Measurements from ENCODE around the gene SCAF8.

The SCAF8 gene

GRCh38 chr6:154821099-154821498 is 87.9 kb downstream of the SCAF8 start:
- Histone ChIP-seq H3K9ac (ENCODE audit: low read depth, low read length) (no peak overlapping the region), H3K36me3 (ENCODE audit: insufficient read depth, low read length) (peaks cover 26% of the 10 kb centered on the region), H3K4me1 (ENCODE audit: insufficient read depth, low read length) (no peaks in the 10 kb centered on the region), H3K9me3 (ENCODE audit: control insufficient read depth, insufficient read depth, low read length) (no peaks in the 10 kb centered on the region)

DNA sequence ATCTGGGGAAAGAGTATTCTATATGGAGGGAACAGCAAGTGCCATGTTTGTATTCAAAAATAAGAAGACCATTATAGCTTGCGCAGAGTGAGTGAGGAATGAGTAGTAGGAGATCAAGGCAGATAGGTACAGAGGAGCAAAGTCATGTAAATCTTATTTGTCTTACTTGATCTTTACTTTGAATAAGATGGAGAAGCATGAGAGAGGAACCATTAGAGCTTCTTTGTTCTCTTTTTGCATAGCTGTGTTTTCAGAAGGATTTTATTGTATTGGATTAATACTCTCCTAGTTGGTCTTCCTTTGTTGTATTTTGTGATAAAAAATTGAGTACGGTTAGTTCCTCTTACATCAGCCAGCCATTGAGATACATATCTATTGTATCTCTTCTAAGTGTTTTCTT is 88.4 kb downstream of the SCAF8 start:
- no peak overlapping the region for H3K9ac ChIP-seq (ENCODE audit: low read depth, low read length)
- peaks cover 21% of the 10 kb centered on the region for H3K36me3 ChIP-seq (ENCODE audit: insufficient read depth, low read length)
- no peaks in the 10 kb centered on the region for H3K4me1 ChIP-seq (ENCODE audit: insufficient read depth, low read length)
- H3K9me3 ChIP-seq (ENCODE audit: control insufficient read depth, insufficient read depth, low read length), result no peaks in the 10 kb centered on the region

DNA sequence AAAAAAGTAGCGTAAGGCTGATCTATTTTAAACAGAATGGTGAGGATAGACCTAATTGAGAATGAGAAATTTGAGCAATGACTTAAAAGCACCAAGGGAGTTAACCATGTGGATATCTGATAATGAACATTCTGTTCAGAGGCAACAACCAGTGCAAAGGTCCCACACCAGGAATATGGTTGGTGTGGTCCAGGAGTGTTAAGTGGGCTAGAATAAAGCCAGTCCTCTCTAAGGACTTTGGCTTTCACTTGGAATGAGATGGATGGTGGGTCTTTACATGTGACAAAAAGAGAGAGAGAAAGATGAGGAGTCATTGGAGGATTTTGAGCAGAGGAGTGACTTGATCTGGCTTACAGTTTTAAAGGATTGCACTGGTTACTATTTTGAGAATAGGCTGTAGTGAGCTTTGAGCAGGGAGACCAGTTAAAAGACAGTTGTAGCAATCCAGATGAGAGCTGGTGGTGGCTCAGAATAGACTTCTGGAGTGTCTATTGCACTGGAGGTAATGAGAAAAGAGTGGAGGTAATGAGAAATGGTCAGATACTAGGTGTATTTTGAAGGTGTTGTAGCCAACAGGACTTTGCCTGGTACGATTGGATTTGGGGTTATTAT is 89.8 kb downstream of the SCAF8 start:
- no peaks in the 10 kb centered on the region for H3K4me1 ChIP-seq (ENCODE audit: insufficient read depth, low read length)
- peaks cover 20% of the 10 kb centered on the region for H3K36me3 ChIP-seq (ENCODE audit: insufficient read depth, low read length)

GRCh38 chr6:154824076-154824475 is 90.9 kb downstream of the SCAF8 start:
- H3K4me1 ChIP-seq (ENCODE audit: insufficient read depth, low read length), result no peaks in the 10 kb centered on the region
- peaks cover 20% of the 10 kb centered on the region for H3K36me3 ChIP-seq (ENCODE audit: insufficient read depth, low read length)
- H3K9ac ChIP-seq (ENCODE audit: low read depth, low read length), result no peak overlapping the region
- no peaks in the 10 kb centered on the region for H3K9me3 ChIP-seq (ENCODE audit: control insufficient read depth, insufficient read depth, low read length)

More for the DNA sequence above, 89.8 kb downstream of the SCAF8 start:
- Histone ChIP-seq H3K9me3 (ENCODE audit: control insufficient read depth, insufficient read depth, low read length) (no peaks in the 10 kb centered on the region), H3K9ac (ENCODE audit: low read depth, low read length) (no peak overlapping the region)

DNA sequence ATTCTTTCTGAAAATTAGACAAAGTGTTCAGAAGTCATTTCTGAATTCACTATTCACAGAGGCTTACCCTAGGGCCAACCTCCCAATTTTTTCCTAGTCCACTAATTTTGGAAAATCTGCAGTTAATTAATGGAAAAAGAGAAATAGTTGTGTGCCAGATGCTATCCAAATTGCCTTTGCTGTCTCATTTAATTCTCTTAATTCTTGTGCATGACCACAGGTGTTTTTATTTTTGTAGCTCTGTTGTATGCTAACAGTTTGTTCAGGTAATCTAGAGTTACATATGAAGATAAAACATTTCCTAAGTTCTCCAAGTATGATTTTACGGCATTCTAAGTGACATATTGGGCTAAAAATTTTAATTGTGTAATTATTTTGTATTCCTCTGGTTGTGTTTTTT is 96.8 kb downstream of the SCAF8 start:
- Histone ChIP-seq H3K36me3 (ENCODE audit: insufficient read depth, low read length) (peaks cover 18% of the 10 kb centered on the region; the same call in 1 of the 2 replicates), H3K9me3 (ENCODE audit: control insufficient read depth, insufficient read depth, low read length) (no peaks in the 10 kb centered on the region), H3K4me1 (ENCODE audit: insufficient read depth, low read length) (no peaks in the 10 kb centered on the region), H3K9ac (ENCODE audit: low read depth, low read length) (no peak overlapping the region)

- Histone ChIP-seq H3K36me3 (ENCODE audit: insufficient read depth, low read length) (peaks cover 14% of the 10 kb centered on the region; the same call in 1 of the 2 replicates), H3K4me1 (ENCODE audit: insufficient read depth, low read length) (no peaks in the 10 kb centered on the region), H3K9me3 (ENCODE audit: control insufficient read depth, insufficient read depth, low read length) (no peaks in the 10 kb centered on the region), H3K9ac (ENCODE audit: low read depth, low read length) (no peak overlapping the region)
These were observed 97.6 kb downstream of the SCAF8 start for GRCh38 chr6:154830771-154831170.

DNA sequence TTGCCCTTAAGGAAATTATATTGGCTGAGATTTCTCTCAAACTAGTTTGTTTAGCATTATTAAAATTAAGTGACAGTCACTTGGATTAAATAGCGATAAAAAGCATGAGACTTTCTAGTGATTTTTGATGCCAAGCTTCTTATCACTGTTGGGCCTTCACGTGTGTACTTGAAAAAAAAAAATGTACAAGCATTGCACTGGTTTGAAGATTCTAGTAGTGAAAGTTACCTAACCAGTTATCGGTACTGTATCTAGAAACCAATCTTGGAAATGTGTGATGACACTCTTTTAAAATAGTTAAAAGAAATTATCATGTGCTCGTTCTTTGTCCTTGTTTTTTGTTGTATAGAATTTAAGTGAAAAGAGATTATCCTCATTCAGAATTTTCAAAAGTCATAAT is 102.1 kb downstream of the SCAF8 start:
- peaks cover 9% of the 10 kb centered on the region; the same call in 1 of the 2 replicates for H3K4me1 ChIP-seq (ENCODE audit: insufficient read depth, low read length)
- no peak overlapping the region for H3K9ac ChIP-seq (ENCODE audit: low read depth, low read length)
- peaks cover 14% of the 10 kb centered on the region; the same call in 1 of the 2 replicates for H3K36me3 ChIP-seq (ENCODE audit: insufficient read depth, low read length)
- H3K9me3 ChIP-seq (ENCODE audit: control insufficient read depth, insufficient read depth, low read length), result no peaks in the 10 kb centered on the region

DNA sequence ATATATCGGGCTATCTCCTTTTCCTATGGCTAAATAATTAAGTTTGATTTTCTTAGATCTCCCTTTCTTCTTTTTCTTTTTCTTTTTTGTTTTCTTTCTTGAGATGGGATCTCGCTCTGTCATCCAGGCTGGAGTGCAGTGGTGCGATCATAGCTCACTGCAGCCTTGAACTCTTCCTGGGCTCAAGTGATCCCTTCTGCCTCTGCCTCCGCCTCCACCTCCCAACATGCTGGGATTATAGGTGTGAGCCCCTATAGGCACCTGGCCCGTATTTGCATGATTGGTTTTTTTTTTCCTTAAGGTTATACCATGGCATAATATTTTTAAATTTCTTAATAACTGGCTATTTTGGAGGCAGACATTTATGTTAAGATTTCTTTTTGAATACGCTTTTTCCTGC is 106.3 kb downstream of the SCAF8 start:
- H3K4me1 ChIP-seq (ENCODE audit: insufficient read depth, low read length), result peaks cover 9% of the 10 kb centered on the region; the same call in 1 of the 2 replicates
- H3K9me3 ChIP-seq (ENCODE audit: control insufficient read depth, insufficient read depth, low read length), result no peaks in the 10 kb centered on the region
- no peak overlapping the region for H3K9ac ChIP-seq (ENCODE audit: low read depth, low read length)
- H3K36me3 ChIP-seq (ENCODE audit: insufficient read depth, low read length), result no peaks in the 10 kb centered on the region

- Histone ChIP-seq H3K9ac (ENCODE audit: low read depth, low read length) (no peak overlapping the region), H3K4me1 (ENCODE audit: insufficient read depth, low read length) (peaks cover 9% of the 10 kb centered on the region; the same call in 1 of the 2 replicates), H3K9me3 (ENCODE audit: control insufficient read depth, insufficient read depth, low read length) (no peaks in the 10 kb centered on the region), H3K36me3 (ENCODE audit: insufficient read depth, low read length) (no peaks in the 10 kb centered on the region)
These were observed 107.1 kb downstream of the SCAF8 start for GRCh38 chr6:154840363-154840762.

DNA sequence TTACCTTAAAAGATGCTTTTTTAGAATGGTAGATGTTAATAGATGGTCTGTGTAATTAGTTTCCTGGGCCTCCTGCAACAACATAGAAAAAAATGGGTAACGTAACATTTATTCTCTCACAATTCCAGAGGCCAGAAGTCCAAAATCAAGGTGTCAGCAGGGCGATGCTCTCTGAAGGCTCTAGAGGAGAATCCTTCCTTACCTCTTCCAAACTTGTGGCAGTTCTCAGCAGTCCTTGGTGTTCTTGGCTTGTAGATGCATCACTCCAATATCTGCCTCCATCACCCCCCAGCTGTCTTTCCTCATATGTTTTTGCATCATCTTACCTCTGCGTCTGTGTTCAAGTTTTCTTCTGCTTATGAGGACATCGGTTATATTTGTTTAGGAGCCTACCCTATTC is 107.9 kb downstream of the SCAF8 start:
- peaks cover 9% of the 10 kb centered on the region; the same call in 1 of the 2 replicates for H3K4me1 ChIP-seq (ENCODE audit: insufficient read depth, low read length)
- no peaks in the 10 kb centered on the region for H3K9me3 ChIP-seq (ENCODE audit: control insufficient read depth, insufficient read depth, low read length)
- no peak overlapping the region for H3K9ac ChIP-seq (ENCODE audit: low read depth, low read length)
- H3K36me3 ChIP-seq (ENCODE audit: insufficient read depth, low read length), result no peaks in the 10 kb centered on the region

- Histone ChIP-seq H3K36me3 (ENCODE audit: insufficient read depth, low read length) (no peaks in the 10 kb centered on the region), H3K9ac (ENCODE audit: low read depth, low read length) (no peak overlapping the region), H3K4me1 (ENCODE audit: insufficient read depth, low read length) (peaks cover 14% of the 10 kb centered on the region; the same call in 1 of the 2 replicates), H3K9me3 (ENCODE audit: control insufficient read depth, insufficient read depth, low read length) (no peaks in the 10 kb centered on the region)
These were observed 109.6 kb downstream of the SCAF8 start for GRCh38 chr6:154842833-154843232.

DNA sequence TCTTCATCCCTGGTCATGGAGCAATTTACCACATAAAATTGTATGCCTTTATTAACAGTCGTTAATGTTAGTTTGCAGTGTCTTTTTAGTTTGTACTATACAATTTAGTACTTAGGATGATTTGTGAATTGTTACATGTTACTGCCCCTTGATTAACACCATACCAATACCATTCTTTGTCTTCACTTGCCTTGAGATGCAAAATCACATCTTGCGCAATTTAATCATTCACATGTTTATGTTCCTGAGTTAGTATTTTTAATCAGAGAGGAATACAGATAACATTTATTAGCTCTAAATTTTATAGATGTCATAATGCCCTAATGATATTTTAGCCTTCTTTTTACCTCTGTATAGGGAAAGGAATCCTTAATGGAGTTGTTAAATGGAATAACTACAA is 114.1 kb downstream of the SCAF8 start:
- Histone ChIP-seq H3K36me3 (ENCODE audit: insufficient read depth, low read length) (no peaks in the 10 kb centered on the region), H3K9me3 (ENCODE audit: control insufficient read depth, insufficient read depth, low read length) (no peaks in the 10 kb centered on the region), H3K4me1 (ENCODE audit: insufficient read depth, low read length) (0 out of 2 replicates have a peak, but pooled peaks cover 5% of the 10 kb centered on the region), H3K9ac (ENCODE audit: low read depth, low read length) (no peak overlapping the region)

DNA sequence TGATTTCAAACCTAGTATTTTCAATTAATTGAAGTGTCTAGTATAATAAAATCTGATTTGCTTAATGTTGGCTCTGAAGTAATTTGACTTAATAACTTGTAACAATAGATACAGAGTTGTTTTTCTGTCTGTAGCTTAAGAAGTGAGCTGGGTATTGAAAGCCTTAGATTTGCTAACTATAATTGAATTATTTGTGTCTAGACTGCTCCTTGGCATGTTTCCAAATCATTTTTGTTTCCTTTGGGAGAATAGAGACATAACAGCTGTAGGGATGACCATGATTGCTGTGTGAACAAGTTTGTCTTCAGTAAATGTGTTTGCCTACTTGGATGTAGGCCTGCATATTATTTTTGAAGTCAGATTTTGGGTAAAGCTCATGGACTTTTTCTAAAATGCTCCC is 115.4 kb downstream of the SCAF8 start:
- Histone ChIP-seq H3K4me1 (ENCODE audit: insufficient read depth, low read length) (0 out of 2 replicates have a peak, but pooled peaks cover 5% of the 10 kb centered on the region), H3K36me3 (ENCODE audit: insufficient read depth, low read length) (no peaks in the 10 kb centered on the region), H3K9ac (ENCODE audit: low read depth, low read length) (no peak overlapping the region), H3K9me3 (ENCODE audit: control insufficient read depth, insufficient read depth, low read length) (no peaks in the 10 kb centered on the region)

GRCh38 chr6:154849475-154849874 is 116.3 kb downstream of the SCAF8 start:
- H3K9ac ChIP-seq (ENCODE audit: low read depth, low read length), result no peak overlapping the region
- H3K36me3 ChIP-seq (ENCODE audit: insufficient read depth, low read length), result no peaks in the 10 kb centered on the region
- H3K9me3 ChIP-seq (ENCODE audit: control insufficient read depth, insufficient read depth, low read length), result no peaks in the 10 kb centered on the region

GRCh38 chr6:154852687-154853086 is 119.5 kb downstream of the SCAF8 start:
- no peaks in the 10 kb centered on the region for H3K9me3 ChIP-seq (ENCODE audit: control insufficient read depth, insufficient read depth, low read length)
- H3K4me1 ChIP-seq (ENCODE audit: insufficient read depth, low read length), result no peaks in the 10 kb centered on the region
- H3K36me3 ChIP-seq (ENCODE audit: insufficient read depth, low read length), result no peaks in the 10 kb centered on the region
- H3K9ac ChIP-seq (ENCODE audit: low read depth, low read length), result no peak overlapping the region

More at GRCh38 chr6:154849475-154849874, 116.3 kb downstream of the SCAF8 start:
- H3K4me1 ChIP-seq (ENCODE audit: insufficient read depth, low read length), result 0 out of 2 replicates have a peak, but pooled peaks cover 5% of the 10 kb centered on the region

All from ES-I3 (cell line).